ACC112 (cell line): ENCODE measurements around the gene VWA5B2.

ENCODE experiments used
- H2AFZ ChIP-seq: fragments of 200-600 bp; sonication (generic); one replicate; pipeline ENCODE4 v1.6.0; 2017; ENCODE audit warnings: antibody characterized with exemption, low read length; ENCODE audit not compliant: unreplicated experiment
- H3K27ac ChIP-seq: fragments of 200-600 bp; sonication (generic); 2 replicates; pipeline ENCODE4 v1.5.1; 2014; ENCODE audit warnings: low read depth, mild to moderate bottlenecking, antibody characterized with exemption, low read length, moderate library complexity
- H3K27me3 ChIP-seq: fragments of 200-600 bp; sonication (generic); 2 replicates; pipeline ENCODE4 v1.6.1; 2014; ENCODE audit warnings: mild to moderate bottlenecking, antibody characterized with exemption, low read length, moderate library complexity, mixed read lengths; ENCODE audit not compliant: insufficient read depth
- H3K36me3 ChIP-seq: fragments of 200-600 bp; sonication (generic); 2 replicates; pipeline ENCODE4 v1.6.1; 2016; ENCODE audit warnings: mild to moderate bottlenecking, antibody characterized with exemption, low read length, moderate library complexity, mixed read lengths; ENCODE audit not compliant: insufficient read depth
- H3K4me1 ChIP-seq: fragments of 200-600 bp; sonication (generic); one replicate; pipeline ENCODE4 v1.6.1; 2016; ENCODE audit warnings: low read length, mixed read lengths; ENCODE audit not compliant: insufficient read depth, unreplicated experiment, control insufficient read depth
- H3K4me3 ChIP-seq: fragments of 200-600 bp; sonication (generic); 2 replicates; pipeline ENCODE4 v1.5.1; 2014; ENCODE audit warnings: mild to moderate bottlenecking, low read depth, low read length
- H3K79me2 ChIP-seq: fragments of 200-600 bp; sonication (generic); one replicate; pipeline ENCODE4 v1.6.0; 2016; ENCODE audit warnings: low read length; ENCODE audit not compliant: control insufficient read depth, unreplicated experiment, insufficient read depth

VWA5B2 gene

GRCh38 chr3:184192889-184193288 is 36.5 kb upstream of the VWA5B2 start:
- Histone ChIP-seq H3K4me1 (peaks cover 1% of the 10 kb centered on the region), H3K36me3 (peaks cover 29% of the 10 kb centered on the region; the same call in 1 of the 2 replicates), H2AFZ (no peak overlapping the region), H3K27me3 (no peaks in the 10 kb centered on the region), H3K27ac (no peak overlapping the region), H3K79me2 (peaks cover 25% of the 10 kb centered on the region), H3K4me3 (no peak overlapping the region)

GRCh38 chr3:184193991-184194539 is 35.3 kb upstream of the VWA5B2 start:
- H2AFZ ChIP-seq: no peak overlapping the region
- H3K4me1 ChIP-seq: no peaks in the 10 kb centered on the region
- no peak overlapping the region for H3K4me3 ChIP-seq
- peaks cover 17% of the 10 kb centered on the region; the same call in 1 of the 2 replicates for H3K36me3 ChIP-seq
- no peaks in the 10 kb centered on the region for H3K27me3 ChIP-seq
- no peak overlapping the region for H3K27ac ChIP-seq
- peaks cover 13% of the 10 kb centered on the region for H3K79me2 ChIP-seq

GRCh38 chr3:184196536-184196935 is 32.8 kb upstream of the VWA5B2 start:
- Histone ChIP-seq H3K79me2 (no peaks in the 10 kb centered on the region), H3K27me3 (no peaks in the 10 kb centered on the region), H3K27ac (no peak overlapping the region), H3K4me3 (no peak overlapping the region), H2AFZ (no peak overlapping the region), H3K4me1 (no peaks in the 10 kb centered on the region), H3K36me3 (no peaks in the 10 kb centered on the region)

GRCh38 chr3:184198509-184198908 is 30.9 kb upstream of the VWA5B2 start:
- Histone ChIP-seq H3K27me3 (no peaks in the 10 kb centered on the region), H2AFZ (no peak overlapping the region), H3K4me3 (no peak overlapping the region), H3K79me2 (no peaks in the 10 kb centered on the region), H3K27ac (no peak overlapping the region), H3K4me1 (no peaks in the 10 kb centered on the region), H3K36me3 (no peaks in the 10 kb centered on the region)

GRCh38 chr3:184200825-184201224 is 28.6 kb upstream of the VWA5B2 start:
- no peaks in the 10 kb centered on the region for H3K79me2 ChIP-seq
- no peak overlapping the region for H3K4me3 ChIP-seq
- no peak overlapping the region for H3K27ac ChIP-seq

GRCh38 chr3:184203526-184203925 is 25.9 kb upstream of the VWA5B2 start:
- no peak overlapping the region for H3K27ac ChIP-seq
- H2AFZ ChIP-seq: no peak overlapping the region
- H3K36me3 ChIP-seq: no peaks in the 10 kb centered on the region
- peaks cover 16% of the 10 kb centered on the region for H3K27me3 ChIP-seq
- no peak overlapping the region for H3K4me3 ChIP-seq
- H3K79me2 ChIP-seq: no peaks in the 10 kb centered on the region
- no peaks in the 10 kb centered on the region for H3K4me1 ChIP-seq

More at GRCh38 chr3:184200825-184201224, 28.6 kb upstream of the VWA5B2 start:
- Histone ChIP-seq H2AFZ (no peak overlapping the region), H3K27me3 (no peaks in the 10 kb centered on the region; the same call in 1 of the 2 replicates), H3K4me1 (no peaks in the 10 kb centered on the region), H3K36me3 (no peaks in the 10 kb centered on the region)

GRCh38 chr3:184209146-184209923 is 20.1 kb upstream of the VWA5B2 start:
- H3K27me3 ChIP-seq: peaks cover 16% of the 10 kb centered on the region
- no peaks in the 10 kb centered on the region for H3K36me3 ChIP-seq
- H2AFZ ChIP-seq: no peak overlapping the region
- H3K79me2 ChIP-seq: no peaks in the 10 kb centered on the region
- no peak overlapping the region for H3K27ac ChIP-seq
- no peaks in the 10 kb centered on the region for H3K4me1 ChIP-seq
- H3K4me3 ChIP-seq: no peak overlapping the region

- H2AFZ ChIP-seq: no peak overlapping the region
- H3K27ac ChIP-seq: no peak overlapping the region
- H3K4me1 ChIP-seq: no peaks in the 10 kb centered on the region
- no peaks in the 10 kb centered on the region for H3K36me3 ChIP-seq
- peaks cover 18% of the 10 kb centered on the region for H3K27me3 ChIP-seq
- no peak overlapping the region for H3K4me3 ChIP-seq
- H3K79me2 ChIP-seq: no peaks in the 10 kb centered on the region
Observed at GRCh38 chr3:184211297-184211696, 18.1 kb upstream of the VWA5B2 start.

- H3K27me3 ChIP-seq: peaks cover 14% of the 10 kb centered on the region
- H3K36me3 ChIP-seq: no peaks in the 10 kb centered on the region
- no peak overlapping the region for H3K4me3 ChIP-seq
- H3K27ac ChIP-seq: no peak overlapping the region
- no peak overlapping the region for H2AFZ ChIP-seq
- no peaks in the 10 kb centered on the region for H3K79me2 ChIP-seq
- H3K4me1 ChIP-seq: no peaks in the 10 kb centered on the region
Observed at GRCh38 chr3:184211718-184212117, 17.7 kb upstream of the VWA5B2 start.

- peaks cover 4% of the 10 kb centered on the region; the same call in 1 of the 2 replicates for H3K27me3 ChIP-seq
- no peak overlapping the region for H2AFZ ChIP-seq
- H3K4me1 ChIP-seq: no peaks in the 10 kb centered on the region
- no peaks in the 10 kb centered on the region for H3K79me2 ChIP-seq
- no peak overlapping the region for H3K27ac ChIP-seq
- no peak overlapping the region for H3K4me3 ChIP-seq
- no peaks in the 10 kb centered on the region for H3K36me3 ChIP-seq
Observed at GRCh38 chr3:184218814-184219213, 10.6 kb upstream of the VWA5B2 start.

GRCh38 chr3:184222521-184222920 is 6.9 kb upstream of the VWA5B2 start:
- H3K27me3 ChIP-seq: peaks cover 10% of the 10 kb centered on the region
- H3K36me3 ChIP-seq: no peaks in the 10 kb centered on the region
- no peaks in the 10 kb centered on the region for H3K79me2 ChIP-seq
- H3K4me1 ChIP-seq: no peaks in the 10 kb centered on the region
- H3K4me3 ChIP-seq: no peak overlapping the region
- no peak overlapping the region for H2AFZ ChIP-seq
- H3K27ac ChIP-seq: no peak overlapping the region
